ENCODE results near the gene SLC17A1. TPM values are rescaled to one million over a fixed set of nuclear protein-coding genes. Genes with fewer than 3 reads are reported as not detected.
A peak's percentile ranks its signal among the peaks of the same experiment; 100 is the strongest.

Gene SLC17A1
- total and polyA plus RNA-seq, 2 of the 13 experiments (the other 11 are each of a cell fraction or from before 2014, with no cell fraction given) = 0.09 to 2.1 TPM

GRCh38 chr6:25831532-25832306 lies at the start of gene SLC17A1 (continued):
- TF ChIP-seq ZNF646 (CRISPR knock-in tag; IDR thresholded peaks at IDR 0.05) (peak; percentile 58; the same call in 1 of the 2 replicates), KAT7 (CRISPR knock-in tag; IDR thresholded peaks at IDR 0.05; ENCODE audit: borderline replicate concordance) (no peak), POLR2G (IDR thresholded peaks at IDR 0.05; ENCODE audit: low read depth, low read length) (no peak), FOSL1 (CRISPR knock-in tag; IDR thresholded peaks at IDR 0.05; ENCODE audit: borderline replicate concordance) (no peak), AHR (CRISPR knock-in tag; IDR thresholded peaks at IDR 0.05) (no peak), ZFP36L1 (CRISPR knock-in tag; IDR thresholded peaks at IDR 0.05) (no peak), SYNCRIP (IDR thresholded peaks at IDR 0.05; ENCODE audit: insufficient read depth, low read depth, low read length) (no peak), CBX5 (CRISPR knock-in tag; IDR thresholded peaks at IDR 0.05; ENCODE audit: borderline replicate concordance) (no peak), PPARG (CRISPR knock-in tag; conservative IDR thresholded peaks at IDR 0.05) (peak; percentile 79), HOXA5 (CRISPR knock-in tag; IDR thresholded peaks at IDR 0.05) (peak; percentile 97), ZNF878 (CRISPR knock-in tag; IDR thresholded peaks at IDR 0.05) (no peak), POGZ (CRISPR knock-in tag; IDR thresholded peaks at IDR 0.05) (peak; percentile 28; the same call in 1 of the 2 replicates), ZSCAN29 (CRISPR knock-in tag; conservative IDR thresholded peaks at IDR 0.05) (0 out of 2 replicates have a peak, but pooled peaks have one; percentile 53), ZMAT3 (CRISPR knock-in tag; conservative IDR thresholded peaks at IDR 0.05) (0 out of 2 replicates have a peak, but pooled peaks have one; percentile 36)
- TF ChIP-seq, protein P1, sequence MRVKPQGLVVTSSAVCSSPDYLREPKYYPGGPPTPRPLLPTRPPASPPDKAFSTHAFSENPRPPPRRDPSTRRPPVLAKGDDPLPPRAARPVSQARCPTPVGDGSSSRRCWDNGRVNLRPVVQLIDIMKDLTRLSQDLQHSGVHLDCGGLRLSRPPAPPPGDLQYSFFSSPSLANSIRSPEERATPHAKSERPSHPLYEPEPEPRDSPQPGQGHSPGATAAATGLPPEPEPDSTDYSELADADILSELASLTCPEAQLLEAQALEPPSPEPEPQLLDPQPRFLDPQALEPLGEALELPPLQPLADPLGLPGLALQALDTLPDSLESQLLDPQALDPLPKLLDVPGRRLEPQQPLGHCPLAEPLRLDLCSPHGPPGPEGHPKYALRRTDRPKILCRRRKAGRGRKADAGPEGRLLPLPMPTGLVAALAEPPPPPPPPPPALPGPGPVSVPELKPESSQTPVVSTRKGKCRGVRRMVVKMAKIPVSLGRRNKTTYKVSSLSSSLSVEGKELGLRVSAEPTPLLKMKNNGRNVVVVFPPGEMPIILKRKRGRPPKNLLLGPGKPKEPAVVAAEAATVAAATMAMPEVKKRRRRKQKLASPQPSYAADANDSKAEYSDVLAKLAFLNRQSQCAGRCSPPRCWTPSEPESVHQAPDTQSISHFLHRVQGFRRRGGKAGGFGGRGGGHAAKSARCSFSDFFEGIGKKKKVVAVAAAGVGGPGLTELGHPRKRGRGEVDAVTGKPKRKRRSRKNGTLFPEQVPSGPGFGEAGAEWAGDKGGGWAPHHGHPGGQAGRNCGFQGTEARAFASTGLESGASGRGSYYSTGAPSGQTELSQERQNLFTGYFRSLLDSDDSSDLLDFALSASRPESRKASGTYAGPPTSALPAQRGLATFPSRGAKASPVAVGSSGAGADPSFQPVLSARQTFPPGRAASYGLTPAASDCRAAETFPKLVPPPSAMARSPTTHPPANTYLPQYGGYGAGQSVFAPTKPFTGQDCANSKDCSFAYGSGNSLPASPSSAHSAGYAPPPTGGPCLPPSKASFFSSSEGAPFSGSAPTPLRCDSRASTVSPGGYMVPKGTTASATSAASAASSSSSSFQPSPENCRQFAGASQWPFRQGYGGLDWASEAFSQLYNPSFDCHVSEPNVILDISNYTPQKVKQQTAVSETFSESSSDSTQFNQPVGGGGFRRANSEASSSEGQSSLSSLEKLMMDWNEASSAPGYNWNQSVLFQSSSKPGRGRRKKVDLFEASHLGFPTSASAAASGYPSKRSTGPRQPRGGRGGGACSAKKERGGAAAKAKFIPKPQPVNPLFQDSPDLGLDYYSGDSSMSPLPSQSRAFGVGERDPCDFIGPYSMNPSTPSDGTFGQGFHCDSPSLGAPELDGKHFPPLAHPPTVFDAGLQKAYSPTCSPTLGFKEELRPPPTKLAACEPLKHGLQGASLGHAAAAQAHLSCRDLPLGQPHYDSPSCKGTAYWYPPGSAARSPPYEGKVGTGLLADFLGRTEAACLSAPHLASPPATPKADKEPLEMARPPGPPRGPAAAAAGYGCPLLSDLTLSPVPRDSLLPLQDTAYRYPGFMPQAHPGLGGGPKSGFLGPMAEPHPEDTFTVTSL (CRISPR knock-in tag; IDR thresholded peaks at IDR 0.05; ENCODE audit: borderline replicate concordance) = peak; percentile 39; the same call in 1 of the 2 replicates

All from HepG2 (cell line).